CD14-positive monocyte (primary cell): ENCODE measurements around the gene TBC1D22A. TPM values are rescaled to one million over a fixed set of nuclear protein-coding genes. Genes with fewer than 3 reads are reported as not detected.
A peak's percentile ranks its signal among the peaks of the same experiment; 100 is the strongest.

Experiments
- DNase-seq, 3 donors: peaks; one replicate each; pipeline ENCODE4 v3.0.0-alpha.2; 2011 to 2022
- H2AFZ ChIP-seq: 2 replicates; pipeline ENCODE4 v1.6.0; 2012; ENCODE audit warnings: mild to moderate bottlenecking, low read depth, low read length, inconsistent platforms; ENCODE audit not compliant: insufficient read depth, poor library complexity, severe bottlenecking
- H3K27ac ChIP-seq, 2 donors: 1 replicate in 1 of 2; 2 replicates in 1 of 2; pipeline ENCODE4 v1.5.1; 2012 to 2013; ENCODE audit warnings: low read length in 2 of 2, control low read depth in 1 of 2, inconsistent platforms in 1 of 2, low read depth in 1 of 2, mild to moderate bottlenecking in 1 of 2
- H3K27me3 ChIP-seq, 2 donors: one replicate each; pipeline versions ENCODE4 v1.6.0 to v1.6.1; 2011 to 2013; ENCODE audit warnings: low read length in 2 of 2; ENCODE audit not compliant: control insufficient read depth in 2 of 2, insufficient read depth in 2 of 2
- H3K36me3 ChIP-seq, 2 donors: replicated peaks in 1 of 2; 1 replicate in 1 of 2; 2 replicates in 1 of 2; pipeline versions ENCODE4 v1.5.1 to v1.6.1; 2012 to 2013; ENCODE audit warnings: low read length in 2 of 2, control low read depth in 1 of 2, inconsistent platforms in 1 of 2, mild to moderate bottlenecking in 1 of 2; ENCODE audit not compliant: insufficient read depth in 2 of 2, control insufficient read depth in 1 of 2
- H3K4me1 ChIP-seq, 2 donors: 1 replicate in 1 of 2; 2 replicates in 1 of 2; pipeline versions ENCODE4 v1.5.1 to v1.6.1; 2012 to 2013; ENCODE audit warnings: low read length in 2 of 2, control low read depth in 1 of 2, inconsistent platforms in 1 of 2, mild to moderate bottlenecking in 1 of 2, moderate library complexity in 1 of 2; ENCODE audit not compliant: insufficient read depth in 2 of 2, control insufficient read depth in 1 of 2
- H3K4me2 ChIP-seq: replicated peaks from 2 replicates; pipeline ENCODE3; 2012; ENCODE audit warnings: low read length, moderate library complexity, mild to moderate bottlenecking; ENCODE audit not compliant: poor library complexity, severe bottlenecking; ENCODE audit errors: extremely low read depth
- H3K4me3 ChIP-seq, 3 experiments: fragments of 200-600 bp in 1 of 3; sonication (generic) in 1 of 3; replicated peaks in 1 of 3; 1 replicate in 2 of 3; 2 replicates in 1 of 3; pipeline ENCODE4 v1.5.1; 2011 to 2013; ENCODE audit warnings: low read length in 3 of 3, mild to moderate bottlenecking in 3 of 3, control low read depth in 2 of 3, low read depth in 2 of 3, inconsistent platforms in 1 of 3, moderate library complexity in 1 of 3
- H3K79me2 ChIP-seq: 2 replicates; pipeline ENCODE4 v1.6.0; 2012; ENCODE audit warnings: mild to moderate bottlenecking, control low read depth, inconsistent platforms, low read length, moderate library complexity; ENCODE audit not compliant: insufficient read depth
- H3K9ac ChIP-seq: 2 replicates; pipeline ENCODE4 v1.6.0; 2017; ENCODE audit warnings: low read length, mild to moderate bottlenecking; ENCODE audit not compliant: insufficient read depth, poor library complexity, severe bottlenecking
- H3K9me3 ChIP-seq, 2 donors: replicated peaks in 1 of 2; 1 replicate in 1 of 2; 2 replicates in 1 of 2; pipeline versions ENCODE4 v1.5.1 to v1.6.1; 2012 to 2013; ENCODE audit warnings: low read length in 2 of 2, control low read depth in 1 of 2; ENCODE audit not compliant: control insufficient read depth in 1 of 2, insufficient read depth in 1 of 2
- H4K20me1 ChIP-seq: 2 replicates; pipeline ENCODE4 v1.6.0; 2012; ENCODE audit warnings: mild to moderate bottlenecking, low read length, control low read depth, moderate library complexity; ENCODE audit not compliant: insufficient read depth
- H3K27ac Mint-ChIP-seq, 7 donors: one replicate each; pipeline ENCODE4 v1.8.0; 2020; ENCODE audit warnings: mild to moderate bottlenecking in 7 of 7, mixed read lengths in 7 of 7, moderate library complexity in 6 of 7, inconsistent platforms in 2 of 7
- H3K27me3 Mint-ChIP-seq, 3 donors: one replicate each; pipeline ENCODE4 v1.8.0; 2021 to 2022; ENCODE audit warnings: low read depth in 3 of 3, mild to moderate bottlenecking in 3 of 3, mixed read lengths in 3 of 3, moderate library complexity in 3 of 3, inconsistent platforms in 1 of 3
- H3K36me3 Mint-ChIP-seq, 2 donors: one replicate each; pipeline ENCODE4 v1.8.0; 2020; ENCODE audit warnings: mixed read lengths in 2 of 2, inconsistent platforms in 1 of 2, mild to moderate bottlenecking in 1 of 2
- H3K4me1 Mint-ChIP-seq: one replicate; pipeline ENCODE4 v1.8.0; 2020; ENCODE audit warnings: mild to moderate bottlenecking, mixed read lengths
- H3K4me3 Mint-ChIP-seq, 2 donors: one replicate each; pipeline ENCODE4 v1.8.0; 2020; ENCODE audit warnings: mild to moderate bottlenecking in 2 of 2, mixed read lengths in 2 of 2, moderate library complexity in 1 of 2
- H3K9me3 Mint-ChIP-seq, 7 donors: one replicate each; pipeline ENCODE4 v1.8.0; 2020 to 2022; ENCODE audit warnings: mixed read lengths in 7 of 7, mild to moderate bottlenecking in 6 of 7, moderate library complexity in 6 of 7, inconsistent platforms in 2 of 7
- CTCF ChIP-seq: fragments of 200-600 bp; IDR thresholded peaks from one replicate; pipeline ENCODE4 v1.8.0; 2022; ENCODE audit warnings: antibody characterized with exemption, mild to moderate bottlenecking
- WGBS: methylation state at CpG from one replicate; pipeline ENCODE4 v1.1.5; 2013; ENCODE audit warnings: missing lambda C conversion rate; ENCODE audit not compliant: insufficient coverage; 5-methylcytosine and 5-hydroxymethylcytosine counted together
- intact Hi-C, 2 donors: fragments of 100-400 bp; cut with micrococcal nuclease; formaldehyde crosslinking; loops; one replicate each; pipeline versions ENCODE4 v1.15.0 to v1.15.1; 2023
- polyA plus RNA-seq, 3 donors: library from polyadenylated mRNA; depleted of rRNA in 1 of 3; unstranded in 2 of 3; stranded (reverse) in 1 of 3; fragments of 300-500 nt in 2 of 3; fragments of >200 nt in 1 of 3; fragmentation: Illumina TruSeq in 2 of 3; gene quantifications; 1 replicate in 2 of 3; 2 replicates in 1 of 3; pipeline ENCODE4 v1.2.3, GENCODE V29; 2012 to 2021

The TBC1D22A gene
- polyA plus RNA-seq, 3 donors, result 25.9 to 36.2 (median 29.5) TPM

GRCh38 chr22:46774980-46775849 is 12.8 kb downstream of the TBC1D22A start:
- Histone ChIP-seq H4K20me1 (peaks cover 26% of the 10 kb centered on the region), H3K79me2 (peaks cover 74% of the 10 kb centered on the region), H2AFZ (no peak overlapping the region), H3K4me2 (peak overlapping the region; percentile 69), H3K27me3 (no peaks in the 10 kb centered on the region), H3K9ac (peak overlapping the region; percentile 72), H3K4me3 (peak overlapping the region in 1 of 3 experiments; percentile 61), H3K36me3 (peaks cover 0 to 2% of the 10 kb centered on the region in 2 donors), H3K4me1 (peaks cover 73% of the 10 kb centered on the region in 2 donors), H3K27ac (peak overlapping the region; percentile 95), H3K9me3 (no peaks in the 10 kb centered on the region)
- DNase-seq, result no peak
- Mint-ChIP-seq H3K4me3 (peak overlapping the region; percentile 64 to 77), H3K9me3 (peaks cover 0 to 3% (median 0%) of the 10 kb centered on the region in 7 donors), H3K27ac (peak overlapping the region; percentile 95 to 98 (median 97)), H3K4me1 (peaks cover 72% of the 10 kb centered on the region), H3K36me3 (peaks cover 29 to 43% of the 10 kb centered on the region in 2 donors), H3K27me3 (peaks cover 0 to 3% (median 1%) of the 10 kb centered on the region in 3 donors)
- intact Hi-C loops, result loop anchor here in 1 of 2 donors (5.0 kb wide), 1 partner anchor 38 kb away; the partner anchor contains the start of gene CERK
- 74% methylated on average over 8 of the region's 20 CpGs for WGBS
- TF ChIP-seq CTCF, result no peak
